Suppressor macrophage (primary cell): ENCODE data around the gene CCDC177.

ENCODE experiments used
- DNase-seq, 4 experiments: peaks; one replicate each; pipeline ENCODE4 v3.0.0-alpha.2; 2020 to 2022

Gene CCDC177

DNA sequence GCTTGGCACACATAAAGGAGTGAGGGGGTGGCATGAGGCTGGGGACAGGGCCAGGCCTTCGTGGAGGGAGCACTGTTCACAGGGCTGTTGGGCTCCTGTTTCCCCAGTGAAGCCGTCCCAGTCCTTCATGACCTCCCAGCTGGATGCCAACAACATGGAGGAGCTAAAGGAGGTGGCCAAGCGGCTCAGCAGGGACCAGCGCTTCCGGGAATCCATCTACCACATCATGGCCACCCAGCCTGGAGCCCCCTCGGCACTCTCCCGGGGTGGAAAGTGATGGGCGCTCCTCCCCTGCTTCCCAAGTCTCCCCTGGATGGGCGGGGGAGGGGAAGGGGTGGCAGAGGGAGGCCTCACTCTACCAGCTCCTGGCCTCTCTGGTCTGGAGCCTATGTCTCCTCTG lies 46.5 kb downstream of the CCDC177 start:
- DNase-seq = no peak

DNA sequence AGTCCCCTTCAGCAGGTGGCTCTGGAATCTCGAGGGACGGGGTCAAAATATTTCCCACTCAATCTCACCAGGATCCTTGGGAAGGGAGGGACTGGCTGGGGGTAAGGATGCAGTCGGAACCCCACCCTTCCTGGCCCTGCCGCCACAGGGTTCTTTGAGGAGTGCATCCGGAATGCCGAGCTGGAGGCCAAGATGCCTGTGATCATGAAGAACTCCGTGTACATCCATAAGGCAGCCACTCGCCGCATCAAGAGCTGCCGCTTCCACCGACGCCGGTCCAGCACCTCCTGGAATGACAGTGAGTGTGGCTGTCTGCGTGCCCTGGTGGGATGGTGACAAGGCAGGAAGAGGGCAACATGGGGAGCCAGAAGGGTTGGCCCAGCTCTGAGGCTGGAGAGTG lies 47.0 kb downstream of the CCDC177 start:
- no peak for DNase-seq

DNA sequence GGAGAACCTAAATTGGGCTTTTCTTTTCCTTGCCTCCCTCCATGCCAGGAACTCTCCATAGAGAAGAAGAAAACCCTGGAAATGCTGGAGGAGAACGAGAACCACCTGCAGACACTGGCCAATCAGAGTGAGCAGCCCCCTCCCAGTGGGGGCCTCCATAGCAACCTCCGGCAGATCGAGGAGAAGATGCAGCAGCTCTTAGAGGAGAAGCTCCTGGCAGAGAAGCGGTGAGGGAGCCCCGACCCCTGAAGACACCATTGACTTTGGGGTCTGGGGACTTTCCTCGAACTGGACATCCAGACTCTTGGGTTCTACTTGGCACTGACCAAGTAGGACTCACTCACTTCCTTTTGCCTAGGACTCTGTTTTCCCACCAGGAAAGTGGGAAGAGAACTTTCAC lies 48.8 kb downstream of the CCDC177 start:
- no peak for DNase-seq

DNA sequence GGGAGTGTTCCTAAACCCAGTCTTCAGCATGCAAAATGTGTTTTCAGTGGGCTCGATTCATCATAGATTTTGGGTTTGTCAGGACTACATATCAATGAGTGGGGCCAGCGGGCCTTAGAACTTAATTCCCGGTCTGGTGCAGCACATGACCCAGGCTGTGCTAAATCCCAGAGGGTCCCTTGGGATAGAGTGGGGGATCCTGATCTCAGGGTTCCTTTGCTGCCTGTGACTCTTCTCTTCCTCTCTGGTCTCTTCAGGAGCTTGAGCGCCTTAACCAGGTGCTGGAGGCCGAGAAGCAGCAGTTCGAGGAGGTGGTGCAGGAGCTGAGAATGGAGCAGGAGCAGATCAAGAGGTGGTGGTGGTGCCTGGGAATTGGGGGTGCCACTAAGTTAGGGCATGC lies 52.6 kb downstream of the CCDC177 start:
- no peak for DNase-seq
